ENCODE data around the gene NOVA2. TPM values are rescaled to one million over a fixed set of nuclear protein-coding genes. Genes with fewer than 3 reads are reported as not detected.

NOVA2 gene, protein sequence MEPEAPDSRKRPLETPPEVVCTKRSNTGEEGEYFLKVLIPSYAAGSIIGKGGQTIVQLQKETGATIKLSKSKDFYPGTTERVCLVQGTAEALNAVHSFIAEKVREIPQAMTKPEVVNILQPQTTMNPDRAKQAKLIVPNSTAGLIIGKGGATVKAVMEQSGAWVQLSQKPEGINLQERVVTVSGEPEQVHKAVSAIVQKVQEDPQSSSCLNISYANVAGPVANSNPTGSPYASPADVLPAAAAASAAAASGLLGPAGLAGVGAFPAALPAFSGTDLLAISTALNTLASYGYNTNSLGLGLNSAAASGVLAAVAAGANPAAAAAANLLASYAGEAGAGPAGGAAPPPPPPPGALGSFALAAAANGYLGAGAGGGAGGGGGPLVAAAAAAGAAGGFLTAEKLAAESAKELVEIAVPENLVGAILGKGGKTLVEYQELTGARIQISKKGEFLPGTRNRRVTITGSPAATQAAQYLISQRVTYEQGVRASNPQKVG
- total RNA-seq = under 0.01 TPM

GRCh38 chr19:45973553-45974338 lies at the start of gene NOVA2:
NOVA2 (minus strand) TSS chr19:45973865; CDS start chr19:45973351, 514 bp downstream.
- Histone ChIP-seq H3K9me3 (ENCODE audit: low read depth, low read length) (no peaks in the 10 kb centered on the region), H3K4me1 (ENCODE audit: insufficient read depth, low read length) (peaks cover 21% of the 10 kb centered on the region), H3K27me3 (ENCODE audit: insufficient read depth, low read length) (peaks cover 47% of the 10 kb centered on the region), H3K4me3 (ENCODE audit: low read length) (no peak within 1 kb of the TSS)

GRCh38 chr19:46023311-46023779 lies 49.7 kb upstream of the NOVA2 start:
- Histone ChIP-seq H3K27me3 (ENCODE audit: insufficient read depth, low read length) (peaks cover 7% of the 10 kb centered on the region), H3K4me1 (ENCODE audit: insufficient read depth, low read length) (peaks cover 16% of the 10 kb centered on the region), H3K4me3 (ENCODE audit: low read length) (peak overlapping the region; percentile 26), H3K9me3 (ENCODE audit: low read depth, low read length) (no peaks in the 10 kb centered on the region)

- peak within 1 kb of the TSS; percentile 26 for H3K4me3 ChIP-seq (ENCODE audit: low read length)
- H3K27me3 ChIP-seq (ENCODE audit: insufficient read depth, low read length) = peaks cover 7% of the 10 kb centered on the region
- peaks cover 16% of the 10 kb centered on the region for H3K4me1 ChIP-seq (ENCODE audit: insufficient read depth, low read length)
- H3K9me3 ChIP-seq (ENCODE audit: low read depth, low read length) = no peaks in the 10 kb centered on the region
These were observed 49.0 kb upstream of the NOVA2 start, which contains the start of gene PGLYRP1 for GRCh38 chr19:46022431-46023310. PGLYRP1 (minus strand) TSS chr19:46023053; CDS start chr19:46023021, 32 bp downstream.

GRCh38 chr19:46022061-46022430 lies 48.4 kb upstream of the NOVA2 start:
- Histone ChIP-seq H3K9me3 (ENCODE audit: low read depth, low read length) (no peaks in the 10 kb centered on the region), H3K4me3 (ENCODE audit: low read length) (peak overlapping the region; percentile 26), H3K27me3 (ENCODE audit: insufficient read depth, low read length) (peaks cover 7% of the 10 kb centered on the region), H3K4me1 (ENCODE audit: insufficient read depth, low read length) (peaks cover 18% of the 10 kb centered on the region)

DNA sequence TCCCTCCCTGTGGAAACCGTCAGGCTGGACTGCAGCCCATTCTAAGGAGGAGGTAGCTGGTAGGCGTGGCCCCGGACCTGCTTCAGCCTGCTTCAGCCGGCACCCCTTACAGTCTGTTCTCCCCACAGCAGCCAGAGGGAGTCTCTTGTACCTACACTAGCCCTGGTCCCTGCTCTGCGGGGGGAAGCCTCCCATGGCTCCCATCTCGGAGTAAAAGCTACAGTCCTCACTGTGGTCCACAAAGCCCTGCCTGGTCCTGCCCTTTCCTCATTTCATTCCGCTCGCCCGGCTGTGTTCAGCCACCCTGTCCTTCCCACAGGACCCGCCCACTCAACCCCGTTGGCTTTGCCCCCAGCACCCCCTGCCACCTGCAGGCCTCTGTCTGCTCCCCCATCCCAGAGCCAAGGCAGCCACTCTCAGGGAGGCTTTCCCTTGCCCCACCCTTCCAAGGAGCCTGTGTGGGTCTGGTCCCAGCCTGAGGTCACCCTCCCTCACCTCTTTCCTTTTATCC lies 47.9 kb upstream of the NOVA2 start:
- no peaks in the 10 kb centered on the region for H3K9me3 ChIP-seq (ENCODE audit: low read depth, low read length)
- H3K27me3 ChIP-seq (ENCODE audit: insufficient read depth, low read length) = peaks cover 7% of the 10 kb centered on the region
- peak overlapping the region; percentile 26 for H3K4me3 ChIP-seq (ENCODE audit: low read length)
- peaks cover 16% of the 10 kb centered on the region for H3K4me1 ChIP-seq (ENCODE audit: insufficient read depth, low read length)

- peaks cover 7% of the 10 kb centered on the region for H3K27me3 ChIP-seq (ENCODE audit: insufficient read depth, low read length)
- H3K4me1 ChIP-seq (ENCODE audit: insufficient read depth, low read length) = peaks cover 15% of the 10 kb centered on the region
- no peaks in the 10 kb centered on the region for H3K9me3 ChIP-seq (ENCODE audit: low read depth, low read length)
- H3K4me3 ChIP-seq (ENCODE audit: low read length) = no peak overlapping the region
These were observed 47.1 kb upstream of the NOVA2 start for GRCh38 chr19:46020819-46021125.

DNA sequence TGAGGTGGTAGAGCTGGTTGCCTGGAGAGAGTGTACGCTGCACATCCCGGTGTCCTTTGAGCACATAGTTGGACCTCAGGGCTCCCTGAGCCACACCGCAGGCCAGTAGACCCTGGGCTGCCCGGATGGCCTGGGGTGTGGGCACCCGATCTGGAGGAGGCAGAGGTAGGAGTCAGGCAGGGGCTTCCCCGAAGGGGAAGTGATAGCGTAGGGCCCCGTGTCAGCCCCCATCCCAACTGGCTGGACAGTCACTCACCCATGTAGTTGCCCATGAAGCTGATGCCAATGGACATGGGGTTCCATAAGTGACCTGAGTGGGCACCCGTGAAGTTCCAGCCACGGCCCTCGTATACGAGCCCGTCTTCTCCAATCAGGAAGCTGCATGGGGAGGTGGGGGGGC lies 45.6 kb upstream of the NOVA2 start:
- peaks cover 26% of the 10 kb centered on the region for H3K4me1 ChIP-seq (ENCODE audit: insufficient read depth, low read length)
- no peak overlapping the region for H3K4me3 ChIP-seq (ENCODE audit: low read length)
- no peaks in the 10 kb centered on the region for H3K9me3 ChIP-seq (ENCODE audit: low read depth, low read length)
- peaks cover 11% of the 10 kb centered on the region for H3K27me3 ChIP-seq (ENCODE audit: insufficient read depth, low read length)

DNA sequence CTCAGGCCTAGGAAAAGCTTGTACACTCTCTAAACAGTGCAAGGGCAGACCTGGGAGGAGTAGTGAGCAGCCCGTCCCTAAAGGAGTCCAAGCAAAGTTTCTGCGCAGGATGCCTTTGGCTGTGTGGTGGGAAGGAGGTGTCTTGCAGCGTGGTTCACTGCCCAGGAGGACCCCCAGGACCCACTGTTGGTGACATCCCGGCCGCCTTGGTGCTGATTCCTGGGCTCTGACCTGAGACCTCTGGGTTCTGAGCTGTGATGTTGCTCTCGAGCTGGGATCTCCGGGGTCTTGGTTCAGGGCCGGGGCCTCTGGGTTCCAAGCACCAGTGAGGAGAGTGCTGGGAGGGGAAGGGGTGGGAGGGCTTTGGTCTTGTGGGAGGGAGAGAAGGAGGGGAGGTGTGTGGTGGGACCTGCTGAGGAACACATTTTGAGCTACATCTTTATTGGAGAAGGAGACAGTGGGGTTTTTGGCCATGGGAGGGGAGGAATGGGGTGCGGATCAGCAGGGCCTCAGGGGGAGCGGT lies 45.1 kb upstream of the NOVA2 start:
- Histone ChIP-seq H3K4me3 (ENCODE audit: low read length) (no peak overlapping the region), H3K27me3 (ENCODE audit: insufficient read depth, low read length) (peaks cover 13% of the 10 kb centered on the region), H3K9me3 (ENCODE audit: low read depth, low read length) (no peaks in the 10 kb centered on the region), H3K4me1 (ENCODE audit: insufficient read depth, low read length) (peaks cover 26% of the 10 kb centered on the region)

GRCh38 chr19:46017874-46018675 lies 44.4 kb upstream of the NOVA2 start:
- H3K27me3 ChIP-seq (ENCODE audit: insufficient read depth, low read length) = peaks cover 15% of the 10 kb centered on the region
- peaks cover 26% of the 10 kb centered on the region for H3K4me1 ChIP-seq (ENCODE audit: insufficient read depth, low read length)
- H3K9me3 ChIP-seq (ENCODE audit: low read depth, low read length) = no peaks in the 10 kb centered on the region
- H3K4me3 ChIP-seq (ENCODE audit: low read length) = no peak overlapping the region

DNA sequence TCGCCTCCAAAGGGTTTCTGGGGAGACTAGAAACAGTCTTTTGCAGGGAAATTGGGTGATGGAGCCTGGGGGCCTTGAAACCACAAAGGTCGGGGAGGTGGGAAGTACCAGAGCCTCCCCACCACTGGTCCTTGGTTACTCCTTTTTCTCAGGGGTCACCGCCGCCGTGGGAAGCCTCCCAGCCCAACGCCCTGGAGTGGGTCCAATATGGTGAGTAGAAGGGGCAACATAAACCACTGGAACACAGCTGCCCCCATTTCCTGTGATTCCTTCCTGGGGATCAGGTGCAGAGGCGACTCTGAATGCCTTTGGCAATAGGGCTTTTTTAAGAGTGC lies 43.4 kb upstream of the NOVA2 start:
- Histone ChIP-seq H3K4me3 (ENCODE audit: low read length) (no peak overlapping the region), H3K27me3 (ENCODE audit: insufficient read depth, low read length) (peaks cover 15% of the 10 kb centered on the region), H3K9me3 (ENCODE audit: low read depth, low read length) (no peaks in the 10 kb centered on the region), H3K4me1 (ENCODE audit: insufficient read depth, low read length) (peaks cover 26% of the 10 kb centered on the region)

DNA sequence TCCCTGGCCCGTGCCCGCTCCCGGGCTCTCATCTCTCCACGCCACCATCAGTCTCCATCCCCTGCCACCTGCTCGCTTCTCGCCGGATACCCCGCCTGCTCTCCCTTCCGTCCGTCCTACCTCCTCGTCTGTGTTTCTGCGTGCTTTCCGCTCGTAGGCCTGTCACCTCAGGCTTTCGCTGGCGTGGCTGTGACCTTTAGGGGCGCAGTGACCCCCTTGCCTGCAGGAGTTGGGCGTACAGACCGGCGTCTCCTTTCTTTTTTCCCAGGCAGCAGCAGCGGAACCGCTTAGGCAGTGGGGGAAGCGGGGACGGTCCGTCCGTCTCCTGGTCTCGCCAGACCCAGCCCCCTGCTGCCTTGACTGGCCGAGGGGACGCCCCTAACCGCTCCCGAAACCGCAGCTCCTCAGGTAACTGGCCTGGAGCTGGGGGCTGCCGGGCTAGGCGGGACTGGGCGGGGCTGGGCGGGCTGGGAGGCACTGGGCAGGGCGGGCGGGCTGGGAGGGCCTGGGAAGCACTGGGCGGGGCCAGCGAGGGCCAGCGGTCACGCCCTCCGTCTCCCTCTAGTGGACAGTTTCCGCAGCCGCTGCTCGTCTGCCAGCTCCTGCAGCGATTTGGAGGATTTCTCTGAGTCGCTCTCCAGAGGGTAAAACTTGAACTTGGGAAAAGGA lies 42.9 kb upstream of the NOVA2 start:
- peaks cover 26% of the 10 kb centered on the region for H3K4me1 ChIP-seq (ENCODE audit: insufficient read depth, low read length)
- no peaks in the 10 kb centered on the region for H3K9me3 ChIP-seq (ENCODE audit: low read depth, low read length)
- H3K4me3 ChIP-seq (ENCODE audit: low read length) = peak overlapping the region; percentile 60
- H3K27me3 ChIP-seq (ENCODE audit: insufficient read depth, low read length) = peaks cover 15% of the 10 kb centered on the region

DNA sequence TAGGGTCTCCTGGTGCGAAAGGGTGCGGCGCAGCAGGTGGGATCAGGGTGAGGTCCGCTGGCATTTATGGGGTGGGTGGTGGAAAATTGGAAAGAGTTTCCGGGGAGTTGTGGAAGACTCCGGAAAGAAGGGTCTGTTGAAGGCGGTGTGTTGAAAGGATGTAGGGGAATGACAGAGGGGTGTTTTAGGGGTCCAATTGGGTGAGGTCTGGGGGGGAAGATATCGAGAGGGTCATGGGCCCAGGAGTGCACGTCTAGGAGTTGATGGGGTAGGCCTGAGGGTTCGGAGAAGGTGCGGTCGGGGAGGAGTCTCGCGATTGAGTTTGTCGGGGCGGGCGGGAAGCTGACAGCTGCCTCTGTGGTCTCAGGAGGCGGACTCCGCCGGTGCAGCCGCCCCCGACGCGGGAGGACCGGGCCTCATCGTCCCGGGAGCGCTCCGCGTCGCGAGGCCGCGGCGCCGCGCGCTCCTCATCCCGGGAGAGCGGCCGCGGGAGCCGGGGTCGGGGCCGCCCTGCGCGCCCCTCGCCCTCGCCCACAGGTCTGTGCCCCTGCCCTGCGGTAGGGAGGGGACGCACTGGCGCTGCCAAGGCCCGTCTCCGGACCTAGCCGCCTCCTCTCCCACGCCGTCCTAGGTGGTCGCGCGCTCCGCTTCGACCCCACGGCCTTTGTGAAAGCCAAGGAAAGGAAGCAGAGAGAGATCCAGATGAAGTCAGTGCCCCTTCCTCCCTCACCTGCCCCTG lies 42.2 kb upstream of the NOVA2 start:
- peaks cover 26% of the 10 kb centered on the region for H3K4me1 ChIP-seq (ENCODE audit: insufficient read depth, low read length)
- no peaks in the 10 kb centered on the region for H3K9me3 ChIP-seq (ENCODE audit: low read depth, low read length)
- peak overlapping the region; percentile 60 for H3K4me3 ChIP-seq (ENCODE audit: low read length)
- peaks cover 15% of the 10 kb centered on the region for H3K27me3 ChIP-seq (ENCODE audit: insufficient read depth, low read length)

Data from mononuclear cell (primary cell).